Measurements from ENCODE around the gene LGALS4.

GRCh38 chr19:38801359-38802095 lies 11.2 kb downstream of the LGALS4 start:
- no peak for TF ChIP-seq CTCF (IDR thresholded peaks at IDR 0.05; ENCODE audit: borderline replicate concordance, extremely low read depth, low read length, poor library complexity, severe bottlenecking)
- no peak for TF ChIP-seq EZH2 (IDR thresholded peaks at IDR 0.05; ENCODE audit: borderline replicate concordance, low read depth, low read length, severe bottlenecking)

Data from DND-41 (cell line).